IMR-90 (cell line): Measurements from ENCODE around the gene DNAJC7. TPM values are rescaled to one million over a fixed set of nuclear protein-coding genes. Genes with fewer than 3 reads are reported as not detected.
A peak's percentile ranks its signal among the peaks of the same experiment; 100 is the strongest.

ENCODE experiments used
- ATAC-seq: fragments of 200-7000 bp; cut with Tn5 transposase; 2 replicates; pipeline ENCODE4 v1.9.1; 2020; ENCODE audit warnings: low read depth, mild to moderate bottlenecking, moderate library complexity
- BruUV-seq: library from RNA; stranded (reverse); fragments of 400-500 nt; replicated peaks from 2 replicates; lab custom pipeline; 2021; lab: Mats Ljungman, UMichigan
- CTCF ChIA-PET: fragments of 300-600 bp; formaldehyde crosslinking; extraction: SDS; loops from one replicate; lab custom pipeline; 2021; ENCODE audit warnings: antibody characterized with exemption; lab: Yijun Ruan, JAX
- POLR2A ChIA-PET: fragments of 300-600 bp; sonication (Branson Sonifier 250); formaldehyde crosslinking; loops from one replicate; lab custom pipeline; 2022; ENCODE audit warnings: antibody characterized with exemption; ENCODE audit not compliant: unreplicated experiment; lab: Charles Lee
- DNase-seq: peaks from one replicate; pipeline ENCODE4 v3.0.0; 2013
- H2AFZ ChIP-seq: replicated peaks from 2 replicates; pipeline ENCODE3; 2013; ENCODE audit warnings: low read length, mild to moderate bottlenecking; ENCODE audit not compliant: poor library complexity
- H2AK5ac ChIP-seq: 2 replicates; pipeline ENCODE4 v1.6.1; 2013; ENCODE audit warnings: low read depth, low read length, inconsistent platforms
- H2AK9ac ChIP-seq: replicated peaks from 2 replicates; pipeline ENCODE3; 2013; ENCODE audit warnings: mild to moderate bottlenecking, low read depth, low read length, moderate library complexity; ENCODE audit not compliant: poor library complexity
- H2BK120ac ChIP-seq: 2 replicates; pipeline ENCODE4 v1.6.1; 2013; ENCODE audit warnings: low read depth, low read length, inconsistent platforms
- H2BK15ac ChIP-seq: 3 replicates; pipeline ENCODE4 v1.6.1; 2013; ENCODE audit warnings: low read depth, low read length, inconsistent platforms
- H2BK20ac ChIP-seq: 2 replicates; pipeline ENCODE4 v1.6.1; 2013; ENCODE audit warnings: low read depth, mild to moderate bottlenecking, inconsistent platforms, low read length, moderate library complexity
- H2BK5ac ChIP-seq: 2 replicates; pipeline ENCODE4 v1.6.1; 2013; ENCODE audit warnings: mild to moderate bottlenecking, low read depth, low read length, inconsistent platforms; ENCODE audit not compliant: poor library complexity, severe bottlenecking
- H3K14ac ChIP-seq: replicated peaks from 2 replicates; pipeline ENCODE4 v1.6.1; 2013; ENCODE audit warnings: low read depth, low read length, inconsistent platforms
- H3K18ac ChIP-seq: 2 replicates; pipeline ENCODE4 v1.6.1; 2013; ENCODE audit warnings: low read depth, low read length, control low read depth
- H3K23ac ChIP-seq: 2 replicates; pipeline ENCODE4 v1.6.1; 2013; ENCODE audit warnings: low read depth, low read length, inconsistent platforms
- H3K27ac ChIP-seq: 2 replicates; pipeline ENCODE4 v1.5.1; 2013; ENCODE audit warnings: mild to moderate bottlenecking, control low read depth, low read length; ENCODE audit not compliant: insufficient read depth
- H3K27me3 ChIP-seq: 2 replicates; pipeline ENCODE4 v1.6.1; 2013; ENCODE audit warnings: low read length; ENCODE audit not compliant: control insufficient read depth, insufficient read depth
- H3K36me3 ChIP-seq: 2 replicates; pipeline ENCODE4 v1.6.1; 2013; ENCODE audit warnings: low read length, mixed read lengths; ENCODE audit not compliant: control insufficient read depth, insufficient read depth
- H3K4ac ChIP-seq: 2 replicates; pipeline ENCODE4 v1.6.1; 2013; ENCODE audit warnings: low read depth, low read length, inconsistent platforms
- H3K4me1 ChIP-seq: 2 replicates; pipeline ENCODE4 v1.6.1; 2013; ENCODE audit warnings: low read length, mixed read lengths; ENCODE audit not compliant: control insufficient read depth, insufficient read depth
- H3K4me2 ChIP-seq: 2 replicates; pipeline ENCODE4 v1.6.1; 2013; ENCODE audit warnings: low read depth, mild to moderate bottlenecking, control low read depth, low read length, moderate library complexity
- H3K4me3 ChIP-seq: 2 replicates; pipeline ENCODE4 v1.5.1; 2013; ENCODE audit warnings: low read depth, mild to moderate bottlenecking, control low read depth, low read length, moderate library complexity; ENCODE audit not compliant: insufficient read depth
- H3K56ac ChIP-seq: 2 replicates; pipeline ENCODE4 v1.6.1; 2013; ENCODE audit warnings: low read length, inconsistent platforms; ENCODE audit not compliant: insufficient read depth; ENCODE audit errors: extremely low read depth
- H3K79me1 ChIP-seq, 2 experiments: 2 replicates each; pipeline ENCODE4 v1.6.1; 2013; ENCODE audit warnings: low read length in 2 of 2, inconsistent platforms in 1 of 2, low read depth in 1 of 2
- H3K9ac ChIP-seq: 2 replicates; pipeline ENCODE4 v1.6.1; 2013; ENCODE audit warnings: low read depth, low read length, control low read depth
- H3K9me1 ChIP-seq: 2 replicates; pipeline ENCODE4 v1.6.1; 2013; ENCODE audit warnings: low read length, inconsistent platforms; ENCODE audit not compliant: insufficient read depth
- H3K9me3 ChIP-seq: 2 replicates; pipeline ENCODE4 v1.6.1; 2013; ENCODE audit warnings: low read length; ENCODE audit not compliant: control insufficient read depth, insufficient read depth
- H4K20me1 ChIP-seq: 2 replicates; pipeline ENCODE4 v1.6.1; 2013; ENCODE audit warnings: low read length, inconsistent platforms; ENCODE audit not compliant: insufficient read depth
- H4K5ac ChIP-seq: 2 replicates; pipeline ENCODE4 v1.6.1; 2013; ENCODE audit warnings: mild to moderate bottlenecking, low read depth, low read length, control low read depth
- H4K8ac ChIP-seq, 2 experiments: 2 replicates each; pipeline ENCODE4 v1.6.1; 2013; ENCODE audit warnings: low read depth in 2 of 2, low read length in 2 of 2, control low read depth in 1 of 2, inconsistent platforms in 1 of 2
- H4K91ac ChIP-seq: 2 replicates; pipeline ENCODE4 v1.6.1; 2013; ENCODE audit warnings: low read depth, low read length, inconsistent platforms; ENCODE audit not compliant: insufficient read depth
- BHLHE40 ChIP-seq: fragments of 150-350 bp; IDR thresholded peaks from 2 replicates; pipeline ENCODE4 v1.6.1; 2016; ENCODE audit warnings: mild to moderate bottlenecking, low read depth, low read length
- CEBPB ChIP-seq: IDR thresholded peaks from 2 replicates; pipeline ENCODE4 v1.6.1; 2012; ENCODE audit warnings: low read depth, low read length, improper control_type of control experiment
- MAZ ChIP-seq: IDR thresholded peaks from 2 replicates; pipeline ENCODE4 v1.6.1; 2012; ENCODE audit warnings: low read depth, mild to moderate bottlenecking, low read length, improper control_type of control experiment, moderate library complexity, borderline replicate concordance
- MXI1 ChIP-seq: IDR thresholded peaks from 2 replicates; pipeline ENCODE4 v1.6.1; 2012; ENCODE audit warnings: low read depth, mild to moderate bottlenecking, low read length, moderate library complexity, borderline replicate concordance
- RAD21 ChIP-seq: IDR thresholded peaks from 2 replicates; pipeline ENCODE4 v1.6.1; 2012; ENCODE audit warnings: low read length, improper control_type of control experiment
- RCOR1 ChIP-seq: IDR thresholded peaks from 2 replicates; pipeline ENCODE4 v1.6.1; 2012; ENCODE audit warnings: mild to moderate bottlenecking, low read length, improper control_type of control experiment; ENCODE audit not compliant: insufficient replicate concordance
- SMC3 ChIP-seq: fragments of 150-350 bp; IDR thresholded peaks from 2 replicates; pipeline ENCODE4 v1.6.1; 2016; ENCODE audit warnings: low read depth, mild to moderate bottlenecking, antibody characterized with exemption, low read length, moderate library complexity
- WGBS, 2 experiments: methylation state at CpG; one replicate each; pipeline versions ENCODE4 v1.1.5 to v1.1.7; 2013; ENCODE audit warnings: missing lambda C conversion rate in 2 of 2; ENCODE audit not compliant: insufficient read length in 1 of 2; ENCODE audit errors: extremely low coverage in 2 of 2; 5-methylcytosine and 5-hydroxymethylcytosine counted together
- dilution Hi-C: fragments of 300-500 bp; cut with HindIII; formaldehyde crosslinking; loops from one replicate; pipeline ENCODE4 v1.14.3; 2018; ENCODE audit warnings: low sequenced_read_pairs; ENCODE audit not compliant: unreplicated experiment
- in situ Hi-C: fragments of 300-500 bp; cut with MboI; formaldehyde crosslinking; loops from 3 replicates; pipeline ENCODE4 v1.14.3; 2019; ENCODE audit warnings: low sequenced_read_pairs, inconsistent platforms, mixed read lengths
- intact Hi-C: fragments of 100-400 bp; cut with micrococcal nuclease; formaldehyde crosslinking; loops from 2 replicates; pipeline ENCODE4 v1.10.0; 2022
- polyA plus RNA-seq, 3 experiments: library from polyadenylated mRNA; depleted of rRNA; stranded (reverse); fragments of >200 nt; gene quantifications; 2 replicates each; pipeline ENCODE4 v1.2.3, GENCODE V29; 2012; ENCODE audit warnings: low replicate concordance in 1 of 3
- total RNA-seq: library from RNA; depleted of rRNA; stranded (reverse); fragments of >200 nt; gene quantifications from 2 replicates; pipeline ENCODE4 v1.2.3, GENCODE V29; 2012
- TF ChIP-seq, protein P1 (sequence below): conservative IDR thresholded peaks from 2 replicates; pipeline ENCODE4 v1.5.1; 2012; ENCODE audit warnings: mild to moderate bottlenecking, low read depth, low read length, improper control_type of control experiment
- TF ChIP-seq, protein P2 (sequence below): fragments of 150-350 bp; IDR thresholded peaks from 2 replicates; pipeline ENCODE4 v1.6.1; 2016; ENCODE audit warnings: low read depth, mild to moderate bottlenecking, low read length, moderate library complexity, borderline replicate concordance

Gene DNAJC7
- total and polyA plus RNA-seq, 2 of the 4 experiments (the other 2 are of a cell fraction): 49.3 to 71.7 TPM

- TF ChIP-seq, protein P1, sequence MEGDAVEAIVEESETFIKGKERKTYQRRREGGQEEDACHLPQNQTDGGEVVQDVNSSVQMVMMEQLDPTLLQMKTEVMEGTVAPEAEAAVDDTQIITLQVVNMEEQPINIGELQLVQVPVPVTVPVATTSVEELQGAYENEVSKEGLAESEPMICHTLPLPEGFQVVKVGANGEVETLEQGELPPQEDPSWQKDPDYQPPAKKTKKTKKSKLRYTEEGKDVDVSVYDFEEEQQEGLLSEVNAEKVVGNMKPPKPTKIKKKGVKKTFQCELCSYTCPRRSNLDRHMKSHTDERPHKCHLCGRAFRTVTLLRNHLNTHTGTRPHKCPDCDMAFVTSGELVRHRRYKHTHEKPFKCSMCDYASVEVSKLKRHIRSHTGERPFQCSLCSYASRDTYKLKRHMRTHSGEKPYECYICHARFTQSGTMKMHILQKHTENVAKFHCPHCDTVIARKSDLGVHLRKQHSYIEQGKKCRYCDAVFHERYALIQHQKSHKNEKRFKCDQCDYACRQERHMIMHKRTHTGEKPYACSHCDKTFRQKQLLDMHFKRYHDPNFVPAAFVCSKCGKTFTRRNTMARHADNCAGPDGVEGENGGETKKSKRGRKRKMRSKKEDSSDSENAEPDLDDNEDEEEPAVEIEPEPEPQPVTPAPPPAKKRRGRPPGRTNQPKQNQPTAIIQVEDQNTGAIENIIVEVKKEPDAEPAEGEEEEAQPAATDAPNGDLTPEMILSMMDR: no peak
- TF ChIP-seq RAD21: no peak
These were observed 8.7 kb upstream of the DNAJC7 start (continued) for GRCh38 chr17:42025936-42026335.

DNA sequence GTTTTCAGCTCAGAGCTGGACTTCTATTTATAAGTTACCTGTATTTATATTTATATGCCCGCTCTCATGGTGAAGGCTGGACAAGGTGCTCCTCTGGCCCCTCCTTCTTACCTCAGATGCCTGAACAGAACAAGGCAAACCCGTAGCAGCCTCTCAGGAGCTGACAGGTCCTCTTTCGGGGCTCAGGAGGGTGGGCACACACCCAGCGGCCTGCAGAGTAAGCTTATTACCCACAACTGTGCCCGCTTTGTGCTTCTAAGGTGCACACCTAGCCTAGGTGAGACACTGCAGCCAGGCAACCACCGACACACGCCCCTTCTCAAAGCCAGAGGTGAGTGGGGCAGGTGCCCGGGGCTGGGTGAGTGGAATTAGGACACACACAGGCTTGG lies 7.9 kb upstream of the DNAJC7 start:
- no peak overlapping the region for H4K91ac ChIP-seq
- CTCF ChIA-PET: interaction anchor here (0.5 to 0.7 kb wide), 5 partner anchors 14 to 328 kb away, joined by 3 to 5 read pairs (median 3); no protein-coding TSS in a partner anchor
- no peak overlapping the region for H2BK20ac ChIP-seq
- intact Hi-C loops (loop anchor here (1.0 to 5.0 kb wide), 3 partner anchors 76 to 377 kb away; no protein-coding TSS in a partner anchor), in situ Hi-C loops (loop anchor here (5.0 kb wide), 1 partner anchor 87 kb away; the partner anchor contains the start of gene DHX58), dilution Hi-C loops (no loop called here)
- peak overlapping the region; percentile 53; the same call in 1 of the 2 replicates for H3K14ac ChIP-seq
- POLR2A ChIA-PET: interaction anchor here (0.9 to 1.0 kb wide), 2 partner anchors 11 to 58 kb away, joined by 3 to 4 read pairs; partner anchors contain the start of gene CNP
- no peak overlapping the region for H3K56ac ChIP-seq
- peaks cover 10% of the 10 kb centered on the region for H3K4me1 ChIP-seq
- no TSS peak for BruUV-seq
- H3K36me3 ChIP-seq: peaks cover 18% of the 10 kb centered on the region
- H3K4me3 ChIP-seq: no peak overlapping the region
- peaks cover 6% of the 10 kb centered on the region; the same call in 1 of the 2 replicates for H3K9me1 ChIP-seq
- peaks cover 12% of the 10 kb centered on the region; the same call in 1 of the 2 replicates for H4K20me1 ChIP-seq
- H4K5ac ChIP-seq: no peak overlapping the region
- H2AK5ac ChIP-seq: peak overlapping the region; percentile 51; the same call in 1 of the 2 replicates
- peaks cover 9 to 31% of the 10 kb centered on the region in 2 experiments for H3K79me1 ChIP-seq
- H2BK15ac ChIP-seq: no peak overlapping the region
- no peaks in the 10 kb centered on the region for H3K9me3 ChIP-seq
- WGBS, 2 experiments: no CpG with 5 or more reads among the region's 8 CpGs
- H3K23ac ChIP-seq: no peak overlapping the region
- peak overlapping the region; percentile 72 for H3K4ac ChIP-seq
- no peak overlapping the region for H2AFZ ChIP-seq
- no peak for ATAC-seq
- H3K27ac ChIP-seq: peak overlapping the region; percentile 16; the same call in 1 of the 2 replicates
- no peak overlapping the region for H3K9ac ChIP-seq
- peak overlapping the region in 1 of 2 experiments; percentile 17; a peak in 1 of 4 replicates for H4K8ac ChIP-seq
- H3K4me2 ChIP-seq: peak overlapping the region; percentile 2
- peak overlapping the region; percentile 16 for H2BK120ac ChIP-seq
- H2BK5ac ChIP-seq: peak overlapping the region; percentile 12
- no peak overlapping the region for H3K18ac ChIP-seq
- DNase-seq: no peak
- H2AK9ac ChIP-seq: peak overlapping the region; percentile 2
- H3K27me3 ChIP-seq: no peaks in the 10 kb centered on the region; the same call in 1 of the 2 replicates
- TF ChIP-seq RCOR1: no peak
- no peak for TF ChIP-seq MXI1
- no peak for TF ChIP-seq CEBPB
- TF ChIP-seq, protein P2, sequence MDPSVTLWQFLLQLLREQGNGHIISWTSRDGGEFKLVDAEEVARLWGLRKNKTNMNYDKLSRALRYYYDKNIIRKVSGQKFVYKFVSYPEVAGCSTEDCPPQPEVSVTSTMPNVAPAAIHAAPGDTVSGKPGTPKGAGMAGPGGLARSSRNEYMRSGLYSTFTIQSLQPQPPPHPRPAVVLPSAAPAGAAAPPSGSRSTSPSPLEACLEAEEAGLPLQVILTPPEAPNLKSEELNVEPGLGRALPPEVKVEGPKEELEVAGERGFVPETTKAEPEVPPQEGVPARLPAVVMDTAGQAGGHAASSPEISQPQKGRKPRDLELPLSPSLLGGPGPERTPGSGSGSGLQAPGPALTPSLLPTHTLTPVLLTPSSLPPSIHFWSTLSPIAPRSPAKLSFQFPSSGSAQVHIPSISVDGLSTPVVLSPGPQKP: no peak
- no peak for TF ChIP-seq BHLHE40
- TF ChIP-seq RAD21: no peak
- no peak for TF ChIP-seq SMC3
- no peak for TF ChIP-seq MAZ
- TF ChIP-seq, protein P1: no peak
